ENCODE data around the gene DUSP2.

The DUSP2 gene

DNA sequence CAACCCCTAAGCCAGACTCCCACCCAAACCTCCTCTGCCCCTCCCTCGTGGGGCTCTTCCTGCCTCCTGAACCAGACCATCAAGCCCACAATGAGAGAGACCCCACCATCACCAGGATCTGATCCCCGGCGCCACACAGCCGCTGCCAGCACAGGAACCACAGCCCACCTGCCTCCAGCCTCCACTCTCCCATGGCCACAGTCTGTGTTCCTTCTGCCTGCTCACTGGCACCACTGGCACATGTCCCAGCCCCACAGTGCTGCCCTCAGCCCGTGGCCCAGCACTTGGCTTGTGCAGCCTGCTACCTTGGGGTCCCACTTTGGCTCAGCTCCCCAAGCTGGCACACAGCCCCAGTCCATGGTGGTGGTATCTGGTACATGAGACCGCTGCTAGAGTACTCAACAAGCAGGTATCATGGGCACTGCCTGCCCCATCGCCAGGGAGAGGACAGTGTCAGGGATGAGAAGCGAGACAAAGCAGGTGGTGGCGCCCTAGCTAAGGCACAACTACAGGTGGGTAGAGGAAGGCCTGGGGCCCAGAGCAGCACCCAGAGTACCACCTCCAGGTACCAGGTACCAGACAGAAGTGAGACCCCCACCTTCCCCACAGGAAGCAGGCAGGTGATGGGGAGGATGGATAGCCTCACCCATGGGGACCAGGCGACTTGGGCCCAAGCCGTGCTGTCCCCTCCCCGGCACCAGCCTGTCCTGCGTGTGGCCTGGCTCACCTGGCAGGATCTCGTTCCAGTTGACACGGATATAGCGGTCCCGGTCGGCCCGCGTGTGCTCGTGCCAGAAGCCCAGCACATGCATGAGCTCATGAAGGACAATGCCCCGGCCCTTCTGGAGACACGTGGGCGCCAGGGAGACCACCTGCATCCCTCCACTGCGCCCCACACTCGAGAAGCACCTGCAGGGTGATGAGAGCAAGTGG lies 13.2 kb downstream of the DUSP2 start:
- in situ Hi-C loops (cut with HindIII; ENCODE audit: low sequenced_read_pairs) = no loop called here
- TF ChIP-seq, protein P1, sequence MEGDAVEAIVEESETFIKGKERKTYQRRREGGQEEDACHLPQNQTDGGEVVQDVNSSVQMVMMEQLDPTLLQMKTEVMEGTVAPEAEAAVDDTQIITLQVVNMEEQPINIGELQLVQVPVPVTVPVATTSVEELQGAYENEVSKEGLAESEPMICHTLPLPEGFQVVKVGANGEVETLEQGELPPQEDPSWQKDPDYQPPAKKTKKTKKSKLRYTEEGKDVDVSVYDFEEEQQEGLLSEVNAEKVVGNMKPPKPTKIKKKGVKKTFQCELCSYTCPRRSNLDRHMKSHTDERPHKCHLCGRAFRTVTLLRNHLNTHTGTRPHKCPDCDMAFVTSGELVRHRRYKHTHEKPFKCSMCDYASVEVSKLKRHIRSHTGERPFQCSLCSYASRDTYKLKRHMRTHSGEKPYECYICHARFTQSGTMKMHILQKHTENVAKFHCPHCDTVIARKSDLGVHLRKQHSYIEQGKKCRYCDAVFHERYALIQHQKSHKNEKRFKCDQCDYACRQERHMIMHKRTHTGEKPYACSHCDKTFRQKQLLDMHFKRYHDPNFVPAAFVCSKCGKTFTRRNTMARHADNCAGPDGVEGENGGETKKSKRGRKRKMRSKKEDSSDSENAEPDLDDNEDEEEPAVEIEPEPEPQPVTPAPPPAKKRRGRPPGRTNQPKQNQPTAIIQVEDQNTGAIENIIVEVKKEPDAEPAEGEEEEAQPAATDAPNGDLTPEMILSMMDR (IDR thresholded peaks at IDR 0.05; ENCODE audit: low read depth, low read length) = no peak
- DNase-seq (ENCODE audit: low read depth, low spot score) = no peak
- H3K4me3 ChIP-seq (ENCODE audit: low read depth, low read length) = no peak overlapping the region

DNA sequence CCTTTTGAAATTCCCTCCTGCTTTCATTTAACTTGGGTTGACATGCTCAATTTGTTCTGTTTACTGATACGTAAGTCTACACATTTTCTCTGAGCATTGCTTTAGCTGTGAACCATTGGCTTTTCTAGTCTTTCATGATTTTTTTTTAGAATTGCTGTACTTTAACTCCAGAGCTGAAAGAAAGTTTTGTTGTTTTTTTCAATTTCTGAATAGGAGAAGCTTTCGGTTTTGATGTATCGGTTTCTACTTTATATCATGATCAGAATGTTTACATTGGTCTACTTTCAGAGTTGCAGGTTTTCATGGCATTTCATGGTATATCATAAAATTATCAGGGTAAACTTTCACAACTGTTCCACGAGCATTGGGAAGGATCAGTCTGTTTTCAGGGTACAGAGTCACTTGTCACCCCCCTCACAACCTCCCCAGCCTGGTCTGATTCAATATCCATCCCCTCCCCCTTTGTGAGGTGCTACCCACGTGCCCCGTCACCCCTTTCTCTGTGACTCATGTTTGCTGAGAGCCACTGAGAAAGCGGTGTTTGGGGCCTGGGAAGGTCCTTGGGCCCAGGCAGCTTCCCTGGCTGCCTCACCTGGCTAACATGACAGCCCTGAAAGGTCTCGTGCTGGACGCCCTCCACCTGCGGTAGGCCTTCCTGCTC lies 14.0 kb downstream of the DUSP2 start:
- no peak overlapping the region for H3K4me3 ChIP-seq (ENCODE audit: low read depth, low read length)
- TF ChIP-seq, protein P1 (IDR thresholded peaks at IDR 0.05; ENCODE audit: low read depth, low read length) = no peak
- in situ Hi-C loops (cut with HindIII; ENCODE audit: low sequenced_read_pairs) = no loop called here
- DNase-seq (ENCODE audit: low read depth, low spot score) = no peak

DNA sequence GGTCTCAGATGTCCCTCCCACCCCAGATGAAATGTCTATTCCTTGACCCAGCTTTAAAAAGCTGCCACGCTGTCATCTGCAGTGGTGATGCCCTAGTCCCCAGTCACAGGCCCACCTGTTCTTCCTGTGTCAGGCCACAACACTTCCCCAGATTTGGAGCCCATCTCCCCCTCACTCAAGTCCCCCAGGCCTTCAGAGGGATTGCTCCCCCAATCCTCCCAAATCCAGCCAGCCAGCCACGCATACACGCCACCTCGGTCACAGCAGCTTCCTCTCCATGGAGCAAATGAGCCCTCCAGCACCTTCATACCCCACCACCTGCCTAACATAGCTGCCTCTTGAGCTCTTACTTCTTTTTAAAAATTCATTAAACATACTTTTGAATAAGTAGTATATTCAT lies 14.8 kb downstream of the DUSP2 start:
- H3K4me3 ChIP-seq (ENCODE audit: low read depth, low read length) = no peak overlapping the region
- TF ChIP-seq, protein P1 (IDR thresholded peaks at IDR 0.05; ENCODE audit: low read depth, low read length) = no peak

DNA sequence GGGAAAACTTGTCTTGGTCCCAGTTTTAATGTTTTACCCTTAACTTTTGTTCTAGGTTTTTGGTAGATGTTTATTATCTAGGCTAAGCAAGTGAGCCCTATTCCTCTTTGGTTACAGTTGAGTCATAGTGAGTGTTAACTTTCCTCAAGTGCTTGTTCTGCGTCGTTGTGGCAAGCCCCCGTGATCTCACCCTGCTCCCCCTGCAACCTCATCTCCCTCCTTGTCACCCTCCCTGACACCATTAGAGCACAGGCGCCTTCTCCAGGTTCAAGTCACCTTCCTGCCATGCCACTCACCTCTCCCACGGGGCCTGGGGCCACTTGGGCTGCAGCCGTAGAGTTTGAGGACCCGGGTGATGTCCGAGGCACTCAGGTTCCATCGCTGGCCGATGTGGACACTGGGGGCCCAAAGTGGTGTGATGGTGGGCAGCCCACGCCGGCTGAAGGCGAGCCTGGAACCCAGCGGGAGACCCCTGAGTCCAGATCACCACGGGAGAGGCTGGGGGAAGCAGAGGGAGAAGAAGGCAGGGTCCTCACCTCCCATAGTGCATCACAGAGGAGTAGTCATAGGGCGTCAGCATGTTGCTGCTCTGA lies 15.6 kb downstream of the DUSP2 start:
- in situ Hi-C loops (cut with HindIII; ENCODE audit: low sequenced_read_pairs) = no loop called here
- no peak overlapping the region for H3K4me3 ChIP-seq (ENCODE audit: low read depth, low read length)
- no peak for DNase-seq (ENCODE audit: low read depth, low spot score)
- TF ChIP-seq, protein P1 (IDR thresholded peaks at IDR 0.05; ENCODE audit: low read depth, low read length) = no peak

More for the DNA sequence above, 14.8 kb downstream of the DUSP2 start:
- in situ Hi-C loops (cut with HindIII; ENCODE audit: low sequenced_read_pairs) = no loop called here
- DNase-seq (ENCODE audit: low read depth, low spot score) = no peak

DNA sequence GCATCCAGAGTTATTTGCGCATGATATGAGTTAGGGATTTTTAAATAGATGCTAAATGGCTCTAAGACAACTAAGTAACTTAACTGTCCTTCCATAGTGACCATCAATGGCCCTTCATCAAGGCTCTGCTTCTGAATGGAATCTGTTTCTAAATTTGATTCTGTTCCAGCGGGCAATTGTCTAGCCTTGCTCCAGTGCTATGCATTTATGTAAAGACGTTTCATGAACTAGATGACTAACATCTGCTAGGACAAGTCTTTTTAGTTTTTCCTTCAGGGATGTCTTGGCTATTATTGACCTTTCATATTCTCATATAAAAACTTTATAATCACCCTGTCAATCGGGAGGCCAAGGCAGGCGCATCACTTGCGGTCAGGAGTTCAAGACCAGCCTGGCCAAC lies 16.8 kb downstream of the DUSP2 start:
- DNase-seq (ENCODE audit: low read depth, low spot score) = no peak
- no peak overlapping the region for H3K4me3 ChIP-seq (ENCODE audit: low read depth, low read length)
- in situ Hi-C loops (cut with HindIII; ENCODE audit: low sequenced_read_pairs) = no loop called here
- TF ChIP-seq, protein P1 (IDR thresholded peaks at IDR 0.05; ENCODE audit: low read depth, low read length) = no peak

DNA sequence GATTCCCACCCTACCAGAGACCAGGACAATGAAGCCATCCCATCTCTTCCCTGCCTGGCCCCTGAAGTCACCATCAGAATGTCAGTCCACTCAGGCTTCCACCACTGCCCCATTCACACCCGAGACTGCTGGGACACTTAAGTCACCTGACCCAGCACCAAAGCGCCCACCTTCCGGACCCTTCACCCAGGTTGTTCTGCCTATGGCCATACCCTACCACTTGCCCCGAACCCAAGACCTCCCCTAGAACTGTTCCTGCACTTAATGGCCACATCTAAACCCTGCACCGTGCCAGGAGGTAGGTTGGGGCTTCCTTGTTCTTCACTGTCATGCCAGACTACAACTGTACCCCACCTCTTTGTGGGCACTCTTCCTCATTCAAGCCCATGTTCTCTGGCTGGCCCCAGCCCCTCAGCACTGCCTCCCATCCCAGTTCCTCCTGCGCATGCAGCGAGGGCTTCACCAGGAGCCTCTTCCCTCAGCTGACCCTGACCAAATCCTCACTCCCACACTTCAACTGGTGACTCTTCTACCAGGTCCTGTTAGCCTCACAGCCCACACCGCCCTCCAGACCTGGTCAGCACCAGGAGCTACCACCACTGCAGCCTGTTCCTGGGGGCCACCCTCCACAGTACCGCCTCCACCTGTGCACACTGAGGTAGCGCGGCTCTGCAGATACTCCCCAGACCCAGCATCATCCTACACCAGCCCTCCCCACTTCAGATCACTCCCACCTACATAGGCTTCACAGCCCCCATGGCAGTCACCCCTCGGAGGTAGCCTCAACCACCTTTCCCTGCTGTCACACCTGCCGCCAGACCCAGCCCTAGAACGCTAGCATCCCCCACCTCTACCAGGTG lies 20.6 kb downstream of the DUSP2 start:
- TF ChIP-seq, protein P1 (IDR thresholded peaks at IDR 0.05; ENCODE audit: low read depth, low read length) = no peak
- DNase-seq (ENCODE audit: low read depth, low spot score) = no peak
- in situ Hi-C loops (cut with HindIII; ENCODE audit: low sequenced_read_pairs) = no loop called here
- no peak overlapping the region for H3K4me3 ChIP-seq (ENCODE audit: low read depth, low read length)

Data from astrocyte of the spinal cord (primary cell).